Measurements from ENCODE around the gene LZTS3. TPM values are rescaled to one million over a fixed set of nuclear protein-coding genes. Genes with fewer than 3 reads are reported as not detected.

Gene LZTS3
- total and polyA plus RNA-seq, 2 of the 13 experiments (the other 11 are each of a cell fraction or from before 2014, with no cell fraction given), result 10.1 to 31.3 TPM

GRCh38 chr20:3165473-3166337 lies 7.6 kb downstream of the LZTS3 start:
- H3K9me3 ChIP-seq (ENCODE audit: low read length), result no peaks in the 10 kb centered on the region
- no peak overlapping the region for H2AFZ ChIP-seq (ENCODE audit: low read length)
- H3K4me1 ChIP-seq (ENCODE audit: insufficient read depth, low read length), result peaks cover 68% of the 10 kb centered on the region
- no peak overlapping the region for H3K27ac ChIP-seq (ENCODE audit: extremely low read length, insufficient read depth, low read length)
- FAIRE-seq (no peak), ATAC-seq (no peak), DNase-seq (ENCODE audit: low spot score) (no peak)
- no peak overlapping the region for H3K9ac ChIP-seq (ENCODE audit: insufficient read depth, low read depth, low read length)
- no peaks in the 10 kb centered on the region for H3K36me3 ChIP-seq (replicated peaks in 1 of 2; ENCODE audit: control insufficient read depth in 1 of 2, insufficient read depth in 2 of 2, low read length in 2 of 2)
- ChIA-PET POLR2A (interaction anchor here (1.1 to 1.6 kb wide), 2 partner anchors 27 to 43 kb away, joined by 3 to 5 read pairs; no protein-coding TSS in a partner anchor), CTCF (ENCODE audit: low intra/inter-chr PET ratio, low total read pairs) (no interaction called here)
- intact Hi-C loops (cut with micrococcal nuclease; ENCODE audit: unreplicated experiment), result loop anchor here (10.0 kb wide), 1 partner anchor 79 kb away; no protein-coding TSS in a partner anchor
- H3K4me3 ChIP-seq (replicated peaks in 1 of 3; ENCODE audit: insufficient read depth in 1 of 3, low read depth in 2 of 3, low read length in 3 of 3), result no peak overlapping the region
- no peaks in the 10 kb centered on the region for H3K79me2 ChIP-seq (ENCODE audit: insufficient read depth, low read length)
- in situ Hi-C loops (cut with HindIII; ENCODE audit: extremely low pct_ligation_motif_present, low pct_unique_long_range_greater_than_20kb), result no loop called here
- H3K4me2 ChIP-seq (ENCODE audit: low read depth, low read length), result no peak overlapping the region
- 96% methylated on average over 45 of the region's 45 CpGs for WGBS (ENCODE audit: low lambda C conversion rate)
- BruUV-seq (replicated peaks), result no TSS peak
- H3K27me3 ChIP-seq (ENCODE audit: control insufficient read depth in 1 of 2, insufficient read depth in 2 of 2, low read length in 2 of 2), result no peaks in the 10 kb centered on the region
- H4K20me1 ChIP-seq (ENCODE audit: insufficient read depth, low read length), result no peaks in the 10 kb centered on the region
- peak; percentile 50 for TF ChIP-seq RBFOX2 (IDR thresholded peaks at IDR 0.05; ENCODE audit: low read depth, low read length)
- TF ChIP-seq ZNF441 (CRISPR knock-in tag; IDR thresholded peaks at IDR 0.05; ENCODE audit: borderline replicate concordance), result no peak
- 0 out of 2 replicates have a peak, but pooled peaks have one; percentile 41 for TF ChIP-seq DNMT1 (CRISPR knock-in tag; IDR thresholded peaks at IDR 0.05)
- TF ChIP-seq, protein P1, sequence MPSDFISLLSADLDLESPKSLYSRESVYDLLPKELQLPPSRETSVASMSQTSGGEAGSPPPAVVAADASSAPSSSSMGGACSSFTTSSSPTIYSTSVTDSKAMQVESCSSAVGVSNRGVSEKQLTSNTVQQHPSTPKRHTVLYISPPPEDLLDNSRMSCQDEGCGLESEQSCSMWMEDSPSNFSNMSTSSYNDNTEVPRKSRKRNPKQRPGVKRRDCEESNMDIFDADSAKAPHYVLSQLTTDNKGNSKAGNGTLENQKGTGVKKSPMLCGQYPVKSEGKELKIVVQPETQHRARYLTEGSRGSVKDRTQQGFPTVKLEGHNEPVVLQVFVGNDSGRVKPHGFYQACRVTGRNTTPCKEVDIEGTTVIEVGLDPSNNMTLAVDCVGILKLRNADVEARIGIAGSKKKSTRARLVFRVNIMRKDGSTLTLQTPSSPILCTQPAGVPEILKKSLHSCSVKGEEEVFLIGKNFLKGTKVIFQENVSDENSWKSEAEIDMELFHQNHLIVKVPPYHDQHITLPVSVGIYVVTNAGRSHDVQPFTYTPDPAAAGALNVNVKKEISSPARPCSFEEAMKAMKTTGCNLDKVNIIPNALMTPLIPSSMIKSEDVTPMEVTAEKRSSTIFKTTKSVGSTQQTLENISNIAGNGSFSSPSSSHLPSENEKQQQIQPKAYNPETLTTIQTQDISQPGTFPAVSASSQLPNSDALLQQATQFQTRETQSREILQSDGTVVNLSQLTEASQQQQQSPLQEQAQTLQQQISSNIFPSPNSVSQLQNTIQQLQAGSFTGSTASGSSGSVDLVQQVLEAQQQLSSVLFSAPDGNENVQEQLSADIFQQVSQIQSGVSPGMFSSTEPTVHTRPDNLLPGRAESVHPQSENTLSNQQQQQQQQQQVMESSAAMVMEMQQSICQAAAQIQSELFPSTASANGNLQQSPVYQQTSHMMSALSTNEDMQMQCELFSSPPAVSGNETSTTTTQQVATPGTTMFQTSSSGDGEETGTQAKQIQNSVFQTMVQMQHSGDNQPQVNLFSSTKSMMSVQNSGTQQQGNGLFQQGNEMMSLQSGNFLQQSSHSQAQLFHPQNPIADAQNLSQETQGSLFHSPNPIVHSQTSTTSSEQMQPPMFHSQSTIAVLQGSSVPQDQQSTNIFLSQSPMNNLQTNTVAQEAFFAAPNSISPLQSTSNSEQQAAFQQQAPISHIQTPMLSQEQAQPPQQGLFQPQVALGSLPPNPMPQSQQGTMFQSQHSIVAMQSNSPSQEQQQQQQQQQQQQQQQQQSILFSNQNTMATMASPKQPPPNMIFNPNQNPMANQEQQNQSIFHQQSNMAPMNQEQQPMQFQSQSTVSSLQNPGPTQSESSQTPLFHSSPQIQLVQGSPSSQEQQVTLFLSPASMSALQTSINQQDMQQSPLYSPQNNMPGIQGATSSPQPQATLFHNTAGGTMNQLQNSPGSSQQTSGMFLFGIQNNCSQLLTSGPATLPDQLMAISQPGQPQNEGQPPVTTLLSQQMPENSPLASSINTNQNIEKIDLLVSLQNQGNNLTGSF (CRISPR knock-in tag; IDR thresholded peaks at IDR 0.05), result no peak
- TF ChIP-seq AGO1 (IDR thresholded peaks at IDR 0.05; ENCODE audit: low read depth, low read length, poor library complexity, severe bottlenecking), result no peak
- peak; percentile 73 for TF ChIP-seq AGO2 (optimal IDR thresholded peaks at IDR 0.05; ENCODE audit: low read depth, low read length)
- TF ChIP-seq, protein P2, sequence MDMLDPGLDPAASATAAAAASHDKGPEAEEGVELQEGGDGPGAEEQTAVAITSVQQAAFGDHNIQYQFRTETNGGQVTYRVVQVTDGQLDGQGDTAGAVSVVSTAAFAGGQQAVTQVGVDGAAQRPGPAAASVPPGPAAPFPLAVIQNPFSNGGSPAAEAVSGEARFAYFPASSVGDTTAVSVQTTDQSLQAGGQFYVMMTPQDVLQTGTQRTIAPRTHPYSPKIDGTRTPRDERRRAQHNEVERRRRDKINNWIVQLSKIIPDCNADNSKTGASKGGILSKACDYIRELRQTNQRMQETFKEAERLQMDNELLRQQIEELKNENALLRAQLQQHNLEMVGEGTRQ (IDR thresholded peaks at IDR 0.05; ENCODE audit: low read depth, low read length), result no peak
- TF ChIP-seq, protein P2 (CRISPR knock-in tag; IDR thresholded peaks at IDR 0.05; ENCODE audit: borderline replicate concordance), result no peak
- no peak for TF ChIP-seq ZBTB25 (CRISPR knock-in tag; IDR thresholded peaks at IDR 0.05)
- TF ChIP-seq SCMH1 (CRISPR knock-in tag; IDR thresholded peaks at IDR 0.05; ENCODE audit: borderline replicate concordance), result no peak
- no peak for TF ChIP-seq LCORL (IDR thresholded peaks at IDR 0.05)
- no peak for TF ChIP-seq LCORL (CRISPR knock-in tag; IDR thresholded peaks at IDR 0.05)
- no peak for TF ChIP-seq ZC3H4 (CRISPR knock-in tag; IDR thresholded peaks at IDR 0.05; ENCODE audit: borderline replicate concordance)
- no peak for TF ChIP-seq PRPF4 (IDR thresholded peaks at IDR 0.05; ENCODE audit: low read depth, low read length, poor library complexity, severe bottlenecking)
- no peak for TF ChIP-seq PAWR (CRISPR knock-in tag; IDR thresholded peaks at IDR 0.05; ENCODE audit: borderline replicate concordance)
